ENCODE measurements around the gene POU2F1.
"Not testable (repeated sequence)": the region's sequence is repeated elsewhere in the genome, so short reads cannot be mapped to it uniquely, and the experiment has no call there.

The POU2F1 gene

DNA sequence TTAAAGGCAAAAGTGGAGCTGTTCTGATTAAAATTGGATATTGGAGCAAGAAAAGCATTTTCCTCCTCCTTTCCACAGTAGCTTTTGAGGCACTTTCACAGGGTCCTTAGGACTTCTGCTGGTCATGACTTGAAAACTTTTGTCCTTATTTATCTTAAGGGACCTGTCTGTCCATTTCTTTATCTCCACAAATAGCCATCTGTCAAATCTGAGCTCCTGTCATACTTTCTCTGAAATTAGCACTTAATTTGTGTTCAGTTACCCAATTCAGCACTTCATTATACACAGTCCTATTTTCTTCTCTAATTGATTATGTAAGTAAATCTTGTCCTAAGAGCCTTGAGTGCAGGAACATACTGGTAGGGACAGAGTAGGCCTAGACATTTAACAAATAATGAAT is 9.8 kb downstream of the POU2F1 start:
- in situ Hi-C loops (cut with MboI; ENCODE audit: low sequenced_read_pairs) = no loop called here

- in situ Hi-C loops (cut with MboI; ENCODE audit: low sequenced_read_pairs) = no loop called here
These were observed 11.3 kb downstream of the POU2F1 start for GRCh38 chr1:167231873-167232450.

GRCh38 chr1:167232801-167233200 is 12.1 kb downstream of the POU2F1 start:
- in situ Hi-C loops (cut with MboI; ENCODE audit: low sequenced_read_pairs) = no loop called here

GRCh38 chr1:167233373-167233772 is 12.7 kb downstream of the POU2F1 start:
- in situ Hi-C loops (cut with MboI; ENCODE audit: low sequenced_read_pairs) = no loop called here

DNA sequence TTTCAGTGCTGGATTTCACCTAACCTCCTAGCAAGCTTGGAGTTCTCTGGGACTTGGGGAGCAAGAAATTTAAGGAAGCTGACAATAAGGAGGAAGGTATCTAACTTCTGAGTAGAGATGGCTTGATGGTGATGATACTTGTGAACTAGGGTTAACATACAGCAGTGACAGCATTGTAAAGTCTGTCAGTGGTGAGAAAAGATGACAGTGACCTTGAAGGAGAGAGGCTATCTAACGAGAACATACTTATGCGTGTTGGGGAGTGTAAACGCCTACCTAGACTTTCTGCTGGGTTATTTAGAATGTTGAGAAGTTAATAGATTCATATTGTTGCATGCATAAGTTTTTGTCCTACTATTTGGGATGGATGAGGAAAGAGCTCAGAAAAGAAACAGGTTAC is 16.3 kb downstream of the POU2F1 start:
- in situ Hi-C loops (cut with MboI; ENCODE audit: low sequenced_read_pairs) = no loop called here

DNA sequence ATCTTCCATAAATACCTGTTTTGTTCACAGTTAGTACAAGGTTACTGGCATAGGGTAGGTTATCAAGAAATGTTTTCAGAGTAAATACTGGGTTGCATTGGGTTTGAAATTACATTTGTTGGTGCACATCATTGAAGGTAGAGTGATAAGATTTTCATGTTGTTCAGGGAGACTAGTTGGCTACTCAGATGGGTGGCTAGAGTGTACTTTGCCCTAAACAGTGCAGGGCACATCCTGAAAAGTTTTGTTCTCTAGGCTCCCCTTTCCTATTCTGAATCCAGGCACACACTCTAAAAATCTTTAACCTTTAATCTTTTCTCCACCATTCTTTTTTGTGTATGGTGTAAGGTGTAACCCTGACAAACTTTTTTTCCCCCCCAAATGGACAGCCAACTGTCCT is 18.0 kb downstream of the POU2F1 start:
- in situ Hi-C loops (cut with MboI; ENCODE audit: low sequenced_read_pairs) = no loop called here

- in situ Hi-C loops (cut with MboI; ENCODE audit: low sequenced_read_pairs) = no loop called here
These were observed 18.6 kb downstream of the POU2F1 start for GRCh38 chr1:167239257-167239656.

- in situ Hi-C loops (cut with MboI; ENCODE audit: low sequenced_read_pairs) = no loop called here
These were observed 23.6 kb downstream of the POU2F1 start for GRCh38 chr1:167244244-167244643.

DNA sequence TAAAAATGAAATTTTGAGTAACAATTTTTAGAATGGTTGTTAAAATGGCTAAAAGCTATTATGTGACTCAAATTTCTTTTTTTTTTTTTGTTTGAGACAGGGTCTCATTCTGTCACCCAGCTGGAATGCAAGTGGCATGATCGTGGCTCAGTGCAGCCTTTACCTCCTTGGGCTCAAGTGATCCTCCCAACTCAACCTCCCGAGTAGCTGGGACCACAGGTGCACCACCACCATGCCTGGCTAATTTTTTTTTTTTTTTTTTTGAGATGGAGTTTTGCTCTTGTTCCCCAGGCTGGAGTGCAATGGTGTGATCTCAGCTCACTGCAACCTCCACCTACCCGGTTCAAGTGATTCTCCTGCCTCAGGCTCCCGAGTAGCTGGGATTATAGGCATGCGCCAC is 24.5 kb downstream of the POU2F1 start:
- in situ Hi-C loops (cut with MboI; ENCODE audit: low sequenced_read_pairs) = not testable (repeated sequence)

DNA sequence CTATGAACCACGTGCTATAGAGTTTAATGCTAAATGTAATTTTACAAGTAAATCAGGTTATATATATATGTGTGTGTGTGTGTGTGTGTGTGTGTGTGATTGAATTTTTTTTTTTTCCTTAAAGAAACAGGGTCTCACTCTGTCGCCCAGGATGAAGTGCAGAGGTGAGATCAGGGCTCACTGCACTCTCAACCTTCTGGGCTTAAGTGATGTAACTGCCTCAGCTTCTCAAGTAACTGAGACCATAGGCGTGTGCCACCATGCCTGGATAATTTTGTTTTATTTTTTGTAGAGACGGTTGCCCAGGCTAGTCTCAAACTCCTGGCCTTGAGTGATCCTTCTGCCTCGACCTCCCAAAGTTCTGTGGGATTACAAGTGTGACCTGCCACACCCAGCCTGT is 26.3 kb downstream of the POU2F1 start:
- in situ Hi-C loops (cut with MboI; ENCODE audit: low sequenced_read_pairs) = no loop called here

DNA sequence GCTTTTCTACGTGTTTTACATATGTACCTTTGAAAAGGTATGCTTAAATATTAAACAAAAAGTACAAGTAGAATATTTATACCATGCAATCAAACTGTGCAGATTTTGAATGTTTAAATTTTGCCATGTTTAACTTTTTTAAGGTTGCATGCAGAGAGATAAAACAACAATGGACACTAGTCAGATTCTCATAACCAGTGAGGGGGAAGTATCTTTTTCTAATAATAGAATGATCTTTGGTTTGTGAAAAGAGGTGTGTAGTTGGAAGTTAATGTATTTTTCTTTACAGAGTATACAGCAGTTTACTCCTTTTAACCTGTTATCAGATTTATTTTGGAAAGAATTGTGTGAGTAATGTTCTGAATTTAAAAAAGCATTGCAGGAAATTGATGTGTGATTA is 27.1 kb downstream of the POU2F1 start:
- in situ Hi-C loops (cut with MboI; ENCODE audit: low sequenced_read_pairs) = no loop called here

DNA sequence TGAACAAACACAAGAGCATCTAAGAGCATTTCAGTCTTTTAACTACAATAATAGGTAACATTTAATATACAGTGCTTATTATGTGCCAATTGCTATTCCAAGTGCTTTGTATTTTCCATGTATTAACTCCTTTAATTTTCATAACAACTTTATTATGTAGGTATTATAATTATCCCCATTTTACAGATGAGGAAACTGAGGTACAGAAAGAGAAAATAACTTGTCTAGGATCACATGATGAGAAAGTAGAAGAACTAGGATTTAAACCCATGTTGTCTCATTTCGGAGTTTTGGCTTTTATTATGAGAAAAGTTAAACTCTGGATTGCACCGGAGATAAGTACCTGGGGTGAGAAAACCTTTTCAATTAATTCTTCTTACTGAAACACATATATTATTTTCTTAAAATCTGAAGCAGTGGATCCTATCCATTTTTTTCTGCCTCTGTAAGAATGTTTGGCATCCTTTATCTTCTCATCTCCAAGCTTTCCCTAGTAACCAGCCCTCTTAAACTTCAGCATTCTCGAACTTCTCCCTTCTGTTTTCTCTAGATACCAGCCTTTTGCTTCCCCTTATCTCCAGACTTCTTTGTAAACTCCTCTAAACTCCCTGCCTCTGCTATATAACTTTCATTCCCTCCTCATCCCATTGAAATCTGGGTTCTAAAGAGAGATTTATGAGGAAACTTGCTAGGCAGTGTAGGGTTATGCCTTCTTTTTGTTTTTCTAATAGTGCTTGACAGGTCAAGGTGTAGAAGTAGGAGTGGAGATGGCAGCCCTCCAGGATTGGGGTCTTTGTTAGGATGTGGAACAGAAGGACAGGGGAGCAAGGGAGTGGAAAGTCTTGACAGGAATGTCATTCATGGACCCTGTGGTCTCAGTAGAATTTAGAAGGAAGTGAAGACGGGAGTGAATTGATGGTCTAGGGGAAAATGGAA is 28.3 kb downstream of the POU2F1 start:
- in situ Hi-C loops (cut with MboI; ENCODE audit: low sequenced_read_pairs) = no loop called here

- in situ Hi-C loops (cut with MboI; ENCODE audit: low sequenced_read_pairs) = loop anchor here (25.0 kb wide), 2 partner anchors 188 to 288 kb away; no protein-coding TSS in a partner anchor
These were observed 29.0 kb downstream of the POU2F1 start for GRCh38 chr1:167249702-167250101.

DNA sequence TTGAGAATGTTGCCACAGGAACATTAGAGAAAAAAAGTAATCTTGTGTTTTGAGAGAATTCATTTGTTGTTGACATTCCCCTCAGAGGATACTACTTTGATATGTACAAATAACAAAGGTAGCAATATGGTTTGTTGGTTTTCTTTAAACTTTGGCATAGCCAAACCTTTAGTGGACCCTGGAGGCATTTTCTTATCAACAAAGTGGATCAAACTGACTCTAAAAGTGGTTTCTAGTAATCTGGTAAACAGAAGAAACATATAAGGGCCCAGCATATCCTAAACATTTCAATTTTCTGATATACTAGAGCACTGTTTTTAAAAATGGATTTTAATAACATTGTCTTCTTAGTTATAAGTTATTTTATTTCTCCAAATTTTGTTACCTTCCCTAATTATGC is 29.8 kb downstream of the POU2F1 start:
- in situ Hi-C loops (cut with MboI; ENCODE audit: low sequenced_read_pairs) = loop anchor here (25.0 kb wide), 2 partner anchors 187 to 287 kb away; no protein-coding TSS in a partner anchor

DNA sequence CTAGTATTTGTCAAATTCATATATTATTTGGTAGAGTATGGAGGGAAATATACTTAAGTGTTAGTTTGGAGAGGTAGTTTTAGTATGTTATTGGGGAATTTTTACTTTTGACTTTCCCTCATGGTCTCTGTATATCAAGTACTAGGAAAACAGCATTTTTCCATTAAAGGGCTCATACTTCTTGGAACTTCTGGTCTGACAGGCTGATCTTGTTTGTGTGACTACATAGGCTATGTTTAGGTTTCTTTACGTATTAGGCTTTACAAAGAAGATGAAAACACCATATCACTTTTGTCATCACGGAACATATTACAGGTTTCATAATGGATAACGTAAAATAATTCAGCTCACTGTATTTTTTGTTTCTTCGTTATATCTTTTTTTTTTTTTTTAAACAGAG is 30.8 kb downstream of the POU2F1 start:
- in situ Hi-C loops (cut with MboI; ENCODE audit: low sequenced_read_pairs) = loop anchor here (25.0 kb wide), 2 partner anchors 186 to 286 kb away; no protein-coding TSS in a partner anchor

DNA sequence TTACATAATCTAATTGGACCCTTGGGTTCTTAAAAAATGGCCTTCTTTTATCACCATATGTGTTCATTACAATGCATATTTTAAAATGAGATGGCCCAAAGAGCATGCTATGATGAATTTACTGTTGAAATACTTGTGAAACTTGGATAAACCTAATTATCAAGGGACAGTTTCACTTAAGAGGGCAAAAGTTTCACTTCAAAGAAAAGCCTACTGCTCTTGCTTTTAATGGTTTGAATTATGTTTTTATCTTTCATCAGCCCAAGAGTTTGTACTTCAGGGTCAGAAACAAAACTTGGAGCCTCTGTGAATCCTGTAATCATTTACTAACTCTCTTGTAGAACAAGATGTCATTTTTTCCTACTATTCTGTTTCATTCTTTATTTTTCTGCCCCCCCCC is 32.3 kb downstream of the POU2F1 start:
- in situ Hi-C loops (cut with MboI; ENCODE audit: low sequenced_read_pairs) = loop anchor here (25.0 kb wide), 2 partner anchors 184 to 284 kb away; no protein-coding TSS in a partner anchor

- in situ Hi-C loops (cut with MboI; ENCODE audit: low sequenced_read_pairs) = loop anchor here (25.0 kb wide), 2 partner anchors 178 to 278 kb away; no protein-coding TSS in a partner anchor
These were observed 38.2 kb downstream of the POU2F1 start for GRCh38 chr1:167258858-167259257.

DNA sequence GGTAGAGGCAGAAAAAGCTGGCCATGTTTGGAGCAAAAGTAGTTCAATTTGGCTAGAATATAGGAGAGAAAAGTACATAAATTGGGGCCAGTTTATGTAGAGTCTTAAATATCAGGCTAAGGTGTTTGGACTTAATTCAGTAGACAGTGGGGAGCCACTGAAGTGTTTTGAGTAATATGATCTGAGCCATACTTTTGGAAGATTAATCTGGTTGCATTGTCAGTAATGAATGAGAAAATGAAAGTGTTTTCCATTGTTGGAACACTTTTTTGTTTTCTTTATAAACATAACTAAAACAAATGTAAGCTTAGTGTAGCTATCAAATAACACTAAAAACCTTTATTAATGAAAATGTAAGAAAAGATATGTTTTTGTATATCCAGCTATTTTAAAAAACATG is 42.1 kb downstream of the POU2F1 start:
- in situ Hi-C loops (cut with MboI; ENCODE audit: low sequenced_read_pairs) = loop anchor here (25.0 kb wide), 2 partner anchors 174 to 274 kb away; no protein-coding TSS in a partner anchor

DNA sequence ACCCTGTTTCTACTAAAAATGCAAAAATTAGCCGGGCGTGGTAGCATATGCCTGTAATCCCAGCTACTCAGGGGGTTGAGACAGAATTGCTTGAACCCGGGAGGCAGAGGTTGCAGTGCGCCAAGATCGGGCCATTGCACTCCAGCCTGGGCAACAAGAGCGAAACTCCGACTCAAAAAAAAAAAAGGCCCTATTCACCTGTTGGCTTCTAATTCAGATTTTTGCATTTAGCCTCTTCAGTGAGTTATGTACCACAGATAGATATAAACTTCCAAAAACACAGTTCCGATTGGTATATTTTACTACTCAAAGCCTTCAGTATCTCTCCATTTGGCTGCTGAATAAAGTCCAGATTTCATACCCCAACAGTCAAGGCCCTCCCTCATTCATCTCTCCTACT is 42.7 kb downstream of the POU2F1 start:
- in situ Hi-C loops (cut with MboI; ENCODE audit: low sequenced_read_pairs) = loop anchor here (25.0 kb wide), 2 partner anchors 174 to 274 kb away; no protein-coding TSS in a partner anchor

DNA sequence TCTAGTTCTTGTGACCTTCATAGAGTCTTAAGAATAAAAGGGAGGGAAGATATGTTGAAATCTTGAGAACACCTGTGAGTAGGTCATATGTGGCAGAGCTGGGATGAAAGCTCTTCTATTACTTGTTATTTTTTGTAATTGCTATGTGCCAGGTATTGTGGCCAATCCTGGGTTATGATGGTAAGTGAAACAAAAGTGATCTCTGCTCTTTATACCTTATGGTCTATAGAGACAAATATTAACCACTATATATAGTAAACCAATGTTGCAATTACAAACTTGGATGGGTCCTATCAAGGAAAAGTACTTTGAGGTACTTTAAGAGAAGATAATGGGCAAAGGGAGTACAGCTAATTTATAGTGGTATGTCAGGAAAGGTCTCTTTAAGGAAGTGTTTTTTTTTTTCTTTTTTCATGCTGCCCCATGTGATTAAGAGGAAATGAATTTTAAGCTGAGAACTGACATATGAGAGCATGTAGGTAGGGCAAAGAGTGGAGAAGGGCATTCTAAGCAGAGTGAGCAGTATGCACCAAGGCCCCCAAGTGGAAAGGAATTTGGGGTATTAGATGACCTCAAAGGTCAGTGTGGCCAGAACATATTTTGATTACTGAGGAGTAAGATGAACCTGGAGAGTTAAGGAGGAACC is 43.3 kb downstream of the POU2F1 start:
- in situ Hi-C loops (cut with MboI; ENCODE audit: low sequenced_read_pairs) = loop anchor here (25.0 kb wide), 2 partner anchors 173 to 273 kb away; no protein-coding TSS in a partner anchor

DNA sequence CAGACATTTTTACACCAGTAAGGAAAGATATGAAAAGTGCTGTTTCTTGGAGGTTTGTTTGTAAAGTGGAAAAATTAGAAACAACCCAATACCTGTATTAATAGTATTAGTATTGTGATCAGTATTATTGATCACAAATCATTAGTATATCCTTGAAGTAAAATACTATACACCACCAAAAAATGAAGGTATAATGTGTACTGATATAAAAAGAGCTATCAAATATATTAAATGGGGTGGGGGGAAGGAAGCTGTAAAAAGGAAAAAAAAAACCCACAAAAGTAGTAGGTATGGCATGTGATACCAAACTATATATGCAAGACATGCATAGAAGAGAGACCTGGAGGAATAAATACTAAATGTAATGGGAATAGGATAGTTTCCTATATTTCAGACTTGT is 46.3 kb downstream of the POU2F1 start:
- in situ Hi-C loops (cut with MboI; ENCODE audit: low sequenced_read_pairs) = loop anchor here (25.0 kb wide), 2 partner anchors 170 to 270 kb away; no protein-coding TSS in a partner anchor

All from HL-60/S4 treated with phorbol 12-myristate 13-acetate at 8.2 ng/mL for 4 days and 3 days (cell line).